WTC11 (cell line): Measurements from ENCODE around the gene NUCB2.

Source experiments
- CBFB ChIP-seq: sonication (generic); formaldehyde crosslinking; IDR thresholded peaks from 2 replicates; pipeline ENCODE4 v1.8.1; 2022; ENCODE audit warnings: mild to moderate bottlenecking, low read depth, missing genetic modification reagents
- CTCF ChIP-seq: fragments of 200-600 bp; IDR thresholded peaks from 2 replicates; pipeline ENCODE4 v1.8.0; 2022; ENCODE audit warnings: antibody characterized with exemption
- FOXK1 ChIP-seq: sonication (generic); formaldehyde crosslinking; IDR thresholded peaks from 2 replicates; pipeline ENCODE4 v1.8.0; 2022; ENCODE audit warnings: mild to moderate bottlenecking, moderate library complexity, missing genetic modification reagents
- GRHL2 ChIP-seq: fragments of 250-450 bp; sonication (Bioruptor Pico); IDR thresholded peaks from 2 replicates; pipeline ENCODE4 v1.8.0; 2022; ENCODE audit warnings: mild to moderate bottlenecking, moderate library complexity; ENCODE audit not compliant: insufficient replicate concordance, severe bottlenecking
- IRF2 ChIP-seq: sonication (generic); formaldehyde crosslinking; IDR thresholded peaks from 2 replicates; pipeline ENCODE4 v1.8.0; 2022; ENCODE audit warnings: low read depth, missing genetic modification reagents, borderline replicate concordance
- KAT7 ChIP-seq: sonication (generic); formaldehyde crosslinking; IDR thresholded peaks from 2 replicates; pipeline ENCODE4 v1.8.1; 2023; ENCODE audit warnings: missing genetic modification reagents, mild to moderate bottlenecking, borderline replicate concordance
- NR3C1 ChIP-seq: sonication (generic); formaldehyde crosslinking; conservative IDR thresholded peaks from 2 replicates; pipeline ENCODE4 v1.8.1; 2023; ENCODE audit warnings: low read depth, mild to moderate bottlenecking, missing genetic modification reagents
- TF ChIP-seq, protein P1 (sequence below): sonication (generic); formaldehyde crosslinking; IDR thresholded peaks from 2 replicates; pipeline ENCODE4 v1.8.0; 2022; ENCODE audit warnings: mild to moderate bottlenecking, missing genetic modification reagents
- TF ChIP-seq, protein P2 (sequence below): sonication (generic); formaldehyde crosslinking; IDR thresholded peaks from 2 replicates; pipeline ENCODE4 v1.8.0; 2022; ENCODE audit warnings: mild to moderate bottlenecking, missing genetic modification reagents

DNA sequence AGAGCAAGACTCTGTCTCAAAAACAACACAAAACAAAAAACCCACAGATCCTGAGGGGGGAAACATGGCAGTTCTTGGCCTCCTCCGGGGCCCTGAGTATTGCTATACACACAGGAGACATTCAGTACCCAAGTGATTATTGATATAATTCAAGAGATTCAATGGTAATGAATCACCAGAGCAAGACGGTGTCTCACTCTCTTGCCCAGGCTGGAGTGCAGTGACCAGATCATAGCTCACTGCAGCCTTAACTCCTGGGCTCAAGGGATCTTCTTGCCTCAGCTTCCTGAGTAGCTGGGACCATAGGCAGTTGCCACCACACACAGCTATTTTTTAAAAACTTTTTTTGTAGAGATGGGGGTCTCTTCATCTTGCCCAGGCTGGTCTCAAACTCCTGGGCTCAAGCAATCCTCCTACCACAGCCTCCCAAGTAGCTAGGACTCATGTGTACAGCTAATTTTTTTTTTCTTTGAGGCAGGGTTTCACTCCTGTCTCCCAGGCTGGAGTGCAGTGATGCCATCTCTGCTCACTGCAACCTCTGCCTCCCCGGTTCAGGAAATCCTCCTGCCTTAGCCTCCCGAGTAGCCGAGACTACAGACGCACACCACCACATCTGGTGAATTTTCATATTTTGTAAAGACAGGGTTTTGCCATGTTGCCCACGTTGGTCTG is 46.9 kb upstream of the NUCB2 start:
- TF ChIP-seq GRHL2 (CRISPR knock-in tag) (no peak), CTCF (no peak), CBFB (CRISPR knock-in tag) (no peak), IRF2 (CRISPR knock-in tag) (no peak), NR3C1 (CRISPR knock-in tag) (no peak), KAT7 (CRISPR knock-in tag) (no peak), FOXK1 (CRISPR knock-in tag) (no peak)
- TF ChIP-seq, protein P1, sequence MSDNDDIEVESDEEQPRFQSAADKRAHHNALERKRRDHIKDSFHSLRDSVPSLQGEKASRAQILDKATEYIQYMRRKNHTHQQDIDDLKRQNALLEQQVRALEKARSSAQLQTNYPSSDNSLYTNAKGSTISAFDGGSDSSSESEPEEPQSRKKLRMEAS (CRISPR knock-in tag): no peak
- TF ChIP-seq, protein P2, sequence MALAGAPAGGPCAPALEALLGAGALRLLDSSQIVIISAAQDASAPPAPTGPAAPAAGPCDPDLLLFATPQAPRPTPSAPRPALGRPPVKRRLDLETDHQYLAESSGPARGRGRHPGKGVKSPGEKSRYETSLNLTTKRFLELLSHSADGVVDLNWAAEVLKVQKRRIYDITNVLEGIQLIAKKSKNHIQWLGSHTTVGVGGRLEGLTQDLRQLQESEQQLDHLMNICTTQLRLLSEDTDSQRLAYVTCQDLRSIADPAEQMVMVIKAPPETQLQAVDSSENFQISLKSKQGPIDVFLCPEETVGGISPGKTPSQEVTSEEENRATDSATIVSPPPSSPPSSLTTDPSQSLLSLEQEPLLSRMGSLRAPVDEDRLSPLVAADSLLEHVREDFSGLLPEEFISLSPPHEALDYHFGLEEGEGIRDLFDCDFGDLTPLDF (CRISPR knock-in tag): no peak
